ENCODE measurements around the gene RUNX2.
"Not testable (repeated sequence)": the region's sequence is repeated elsewhere in the genome, so short reads cannot be mapped to it uniquely, and the experiment has no call there.

RUNX2 gene

DNA sequence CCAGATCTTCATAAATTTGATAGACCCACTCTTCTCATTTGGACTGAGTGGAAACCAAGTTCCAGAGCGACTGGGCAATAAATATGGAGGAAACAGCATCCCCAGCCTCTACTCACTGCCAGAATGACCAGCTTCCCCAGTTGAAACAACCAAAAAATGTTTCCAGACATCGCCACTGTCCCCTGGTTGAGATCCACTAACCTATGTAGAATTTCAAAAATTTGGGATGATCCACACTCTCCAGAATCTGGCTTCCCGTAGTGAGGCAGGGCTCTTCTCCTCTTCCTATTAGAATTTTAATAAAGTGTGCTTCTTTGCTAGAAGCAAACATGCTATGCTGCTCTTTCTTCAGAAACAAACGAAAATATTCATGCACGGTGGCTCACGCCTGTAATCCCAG lies 336.6 kb downstream of the RUNX2 start:
- Histone ChIP-seq H3K4me1 (ENCODE audit: insufficient read depth, low read length) (peaks cover 4% of the 10 kb centered on the region), H3K9ac (ENCODE audit: low read depth, low read length) (no peak overlapping the region), H3K9me3 (ENCODE audit: control insufficient read depth, insufficient read depth, low read length) (no peaks in the 10 kb centered on the region), H3K36me3 (ENCODE audit: insufficient read depth, low read length) (no peaks in the 10 kb centered on the region)

DNA sequence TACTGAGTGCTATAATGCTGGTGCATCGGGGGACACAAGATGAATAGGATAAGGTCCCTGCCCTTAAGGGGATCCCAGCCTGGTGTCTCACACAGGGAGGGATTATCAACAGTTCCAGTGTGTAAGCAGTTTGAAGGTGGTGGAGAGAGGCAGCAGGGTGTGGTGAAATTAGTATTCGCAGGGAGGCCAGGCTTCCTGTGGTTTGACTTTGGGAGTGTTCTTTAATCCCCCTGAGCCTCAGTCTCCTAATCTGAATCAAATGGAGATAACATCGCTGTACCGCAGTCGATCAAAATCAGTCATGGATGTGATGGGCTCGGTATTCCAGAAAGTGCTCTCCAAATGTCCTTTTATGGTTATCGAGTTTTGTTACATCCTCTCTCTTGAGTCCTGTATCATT lies 337.7 kb downstream of the RUNX2 start:
- Histone ChIP-seq H3K9me3 (ENCODE audit: control insufficient read depth, insufficient read depth, low read length) (no peaks in the 10 kb centered on the region), H3K36me3 (ENCODE audit: insufficient read depth, low read length) (no peaks in the 10 kb centered on the region), H3K4me1 (ENCODE audit: insufficient read depth, low read length) (peaks cover 4% of the 10 kb centered on the region), H3K9ac (ENCODE audit: low read depth, low read length) (no peak overlapping the region)

DNA sequence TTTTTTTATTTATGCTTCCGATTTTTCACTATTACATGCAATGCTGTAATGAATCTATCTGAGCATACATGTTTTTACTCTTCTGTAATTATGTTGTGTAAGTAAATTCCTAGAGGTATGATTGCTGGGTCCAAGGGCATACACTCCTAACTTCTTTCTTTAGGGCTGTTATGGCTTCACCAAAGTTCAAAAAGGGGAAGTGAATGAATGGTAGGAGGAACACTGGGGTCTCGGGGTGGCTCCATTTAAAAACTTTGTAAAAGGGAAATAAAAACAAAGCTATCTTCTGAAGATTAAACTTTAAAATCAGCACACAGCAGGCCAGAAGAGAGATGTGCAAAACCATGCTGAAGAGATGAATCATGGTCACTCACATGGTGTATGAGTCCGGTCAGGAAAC lies 338.7 kb downstream of the RUNX2 start:
- Histone ChIP-seq H3K9me3 (ENCODE audit: control insufficient read depth, insufficient read depth, low read length) (no peaks in the 10 kb centered on the region), H3K9ac (ENCODE audit: low read depth, low read length) (no peak overlapping the region), H3K4me1 (ENCODE audit: insufficient read depth, low read length) (peaks cover 4% of the 10 kb centered on the region), H3K36me3 (ENCODE audit: insufficient read depth, low read length) (no peaks in the 10 kb centered on the region)

DNA sequence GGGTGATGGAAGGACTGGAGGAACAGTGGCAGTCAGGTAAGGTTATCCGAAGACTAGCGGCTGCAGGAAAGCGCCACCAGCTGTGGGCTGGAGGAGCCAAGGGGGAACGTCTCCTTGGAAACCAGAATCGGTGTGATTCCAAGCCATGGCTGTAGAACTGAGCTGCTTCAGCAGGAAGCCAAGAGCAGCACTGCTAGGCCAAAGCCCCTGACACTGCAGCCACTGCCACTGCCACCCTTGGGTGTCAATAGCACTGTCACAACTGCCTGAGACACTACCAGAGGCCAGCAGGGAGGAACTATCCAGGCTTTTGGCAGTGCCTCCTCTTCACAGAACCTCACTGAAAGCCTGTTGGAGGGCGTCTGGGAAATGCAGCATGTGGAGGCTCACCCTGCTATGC lies 339.2 kb downstream of the RUNX2 start:
- Histone ChIP-seq H3K9me3 (ENCODE audit: control insufficient read depth, insufficient read depth, low read length) (no peaks in the 10 kb centered on the region), H3K4me1 (ENCODE audit: insufficient read depth, low read length) (peaks cover 4% of the 10 kb centered on the region), H3K9ac (ENCODE audit: low read depth, low read length) (no peak overlapping the region), H3K36me3 (ENCODE audit: insufficient read depth, low read length) (no peaks in the 10 kb centered on the region)

DNA sequence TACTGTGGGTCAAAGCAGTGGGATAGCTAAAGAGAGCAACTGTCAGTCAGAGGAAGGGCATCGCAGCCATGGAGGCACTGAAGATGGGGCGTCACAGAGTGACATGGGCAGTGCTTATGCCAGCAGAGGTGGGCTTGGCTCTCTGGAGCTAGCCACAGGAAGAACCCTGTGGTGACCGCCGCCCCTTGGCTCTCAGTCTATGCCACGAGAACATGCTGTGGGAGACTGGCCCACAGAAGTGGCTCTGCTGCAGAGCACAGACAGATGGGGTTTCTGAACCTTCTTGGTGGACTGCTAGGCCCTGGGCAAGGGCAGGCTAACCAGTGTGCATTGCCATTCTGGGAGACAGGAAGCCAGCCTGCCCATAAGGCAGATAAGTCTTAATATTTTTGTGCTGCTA lies 339.6 kb downstream of the RUNX2 start:
- H3K9ac ChIP-seq (ENCODE audit: low read depth, low read length) = no peak overlapping the region
- H3K4me1 ChIP-seq (ENCODE audit: insufficient read depth, low read length) = peaks cover 4% of the 10 kb centered on the region
- H3K36me3 ChIP-seq (ENCODE audit: insufficient read depth, low read length) = no peaks in the 10 kb centered on the region
- H3K9me3 ChIP-seq (ENCODE audit: control insufficient read depth, insufficient read depth, low read length) = no peaks in the 10 kb centered on the region

DNA sequence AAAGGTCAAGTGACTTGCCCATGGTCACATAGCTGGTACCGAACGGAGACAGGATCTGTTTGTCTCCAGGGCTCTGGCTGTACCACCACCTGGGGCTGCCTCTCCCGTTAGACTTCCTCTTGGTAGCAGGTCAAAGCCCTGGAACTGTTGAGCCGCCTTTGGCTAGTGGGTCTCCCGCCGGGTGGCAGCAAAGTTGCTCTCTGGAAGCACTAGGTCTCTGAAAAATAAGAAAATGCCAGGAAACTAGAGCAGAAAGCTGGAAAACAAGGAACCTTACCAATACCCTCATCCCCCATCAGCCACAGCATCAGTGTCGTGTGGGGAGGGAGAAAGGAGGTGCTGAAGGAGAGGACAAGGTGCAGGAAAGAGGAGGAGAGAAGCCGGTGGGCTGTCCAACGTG lies 340.6 kb downstream of the RUNX2 start:
- Histone ChIP-seq H3K9ac (ENCODE audit: low read depth, low read length) (no peak overlapping the region), H3K36me3 (ENCODE audit: insufficient read depth, low read length) (no peaks in the 10 kb centered on the region), H3K9me3 (ENCODE audit: control insufficient read depth, insufficient read depth, low read length) (no peaks in the 10 kb centered on the region), H3K4me1 (ENCODE audit: insufficient read depth, low read length) (peaks cover 4% of the 10 kb centered on the region)

DNA sequence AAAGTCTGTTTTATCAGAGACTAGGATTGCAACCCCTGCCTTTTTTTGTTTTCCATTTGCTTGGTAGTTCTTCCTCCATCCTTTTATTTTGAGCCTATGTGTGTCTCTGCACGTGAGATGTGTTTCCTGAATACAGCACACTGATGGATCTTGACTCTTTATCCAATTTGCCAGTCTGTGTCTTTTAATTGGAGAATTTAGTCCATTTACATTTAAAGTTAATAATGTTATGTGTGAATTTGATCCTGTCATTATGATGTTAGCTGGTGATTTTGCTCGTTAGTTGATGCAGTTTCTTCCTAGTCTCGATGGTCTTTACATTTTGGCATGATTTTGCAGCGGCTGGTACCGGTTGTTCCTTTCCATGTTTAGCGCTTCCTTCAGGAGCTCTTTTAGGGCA lies 345.0 kb downstream of the RUNX2 start:
- H3K36me3 ChIP-seq (ENCODE audit: insufficient read depth, low read length); H3K9me3 ChIP-seq (ENCODE audit: control insufficient read depth, insufficient read depth, low read length); H3K4me1 ChIP-seq (ENCODE audit: insufficient read depth, low read length); H3K9ac ChIP-seq (ENCODE audit: low read depth, low read length): not testable (repeated sequence)

DNA sequence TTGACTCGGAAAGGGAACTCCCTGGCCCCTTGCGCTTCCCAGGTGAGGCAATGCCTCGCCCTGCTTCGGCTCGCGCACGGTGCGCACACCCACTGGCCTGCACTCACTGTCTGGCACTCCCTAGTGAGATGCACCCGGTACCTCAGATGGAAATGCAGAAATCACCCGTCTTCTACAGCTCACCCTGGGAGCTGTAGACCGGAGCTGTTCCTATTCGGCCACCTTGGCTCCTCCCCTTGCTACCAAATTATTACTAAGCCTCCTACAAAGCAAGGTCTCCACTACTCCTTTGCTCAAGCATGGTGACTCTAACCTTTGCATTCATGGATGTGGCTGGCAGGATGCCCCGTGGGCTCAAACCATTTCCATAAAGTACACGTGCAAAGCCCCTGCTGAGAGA lies 347.0 kb downstream of the RUNX2 start:
- H3K9ac ChIP-seq (ENCODE audit: low read depth, low read length) = peak overlapping the region; percentile 44; the same call in 1 of the 2 replicates
- not testable (repeated sequence) for H3K9me3 ChIP-seq (ENCODE audit: control insufficient read depth, insufficient read depth, low read length); H3K36me3 ChIP-seq (ENCODE audit: insufficient read depth, low read length); H3K4me1 ChIP-seq (ENCODE audit: insufficient read depth, low read length)

DNA sequence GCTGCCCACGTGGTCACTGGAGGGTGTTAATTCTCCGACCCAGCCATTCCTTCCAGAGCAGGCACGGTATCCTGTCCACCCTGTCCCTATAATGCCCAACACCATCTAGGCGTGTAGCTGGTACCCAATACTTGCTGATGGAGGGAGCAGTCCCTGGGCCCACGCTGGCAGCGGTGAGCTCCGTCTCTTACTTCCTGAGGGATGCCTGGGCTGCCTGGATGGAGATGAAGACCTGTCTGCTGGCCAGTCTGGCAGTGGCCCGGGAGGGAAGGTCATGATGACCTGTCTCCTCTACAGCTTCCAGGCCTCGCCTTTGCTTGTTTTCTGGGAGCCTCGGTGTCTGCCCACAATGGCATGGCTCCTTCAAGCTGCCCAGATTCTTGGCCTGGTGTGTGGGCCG lies 347.5 kb downstream of the RUNX2 start:
- H3K36me3 ChIP-seq (ENCODE audit: insufficient read depth, low read length) = no peaks in the 10 kb centered on the region
- peaks cover 5% of the 10 kb centered on the region for H3K9me3 ChIP-seq (ENCODE audit: control insufficient read depth, insufficient read depth, low read length)
- H3K4me1 ChIP-seq (ENCODE audit: insufficient read depth, low read length) = peaks cover 9% of the 10 kb centered on the region
- H3K9ac ChIP-seq (ENCODE audit: low read depth, low read length) = 0 out of 2 replicates have a peak overlapping the region, but pooled peaks have one; percentile 44

DNA sequence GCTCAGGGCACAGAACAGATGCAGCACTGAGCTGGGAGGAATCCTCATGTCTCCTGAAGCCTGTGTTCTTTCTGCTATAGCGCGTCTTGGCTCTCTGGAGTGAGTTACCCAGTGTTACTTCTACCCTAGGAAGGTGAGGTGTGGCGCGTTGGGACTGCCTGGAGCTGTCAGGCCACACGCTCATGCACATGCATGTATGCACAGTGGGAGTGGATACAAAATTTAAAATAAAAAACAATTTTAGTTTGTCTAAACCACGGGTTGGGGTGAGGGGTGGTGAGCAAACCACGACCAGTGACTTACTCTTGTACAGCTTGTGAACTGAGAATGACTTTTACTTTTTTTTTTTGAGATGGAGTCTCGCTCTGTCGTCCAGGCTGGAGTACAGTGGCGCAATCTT lies 348.2 kb downstream of the RUNX2 start:
- Histone ChIP-seq H3K4me1 (ENCODE audit: insufficient read depth, low read length) (peaks cover 9% of the 10 kb centered on the region), H3K9me3 (ENCODE audit: control insufficient read depth, insufficient read depth, low read length) (peaks cover 5% of the 10 kb centered on the region), H3K9ac (ENCODE audit: low read depth, low read length) (no peak overlapping the region), H3K36me3 (ENCODE audit: insufficient read depth, low read length) (no peaks in the 10 kb centered on the region)

DNA sequence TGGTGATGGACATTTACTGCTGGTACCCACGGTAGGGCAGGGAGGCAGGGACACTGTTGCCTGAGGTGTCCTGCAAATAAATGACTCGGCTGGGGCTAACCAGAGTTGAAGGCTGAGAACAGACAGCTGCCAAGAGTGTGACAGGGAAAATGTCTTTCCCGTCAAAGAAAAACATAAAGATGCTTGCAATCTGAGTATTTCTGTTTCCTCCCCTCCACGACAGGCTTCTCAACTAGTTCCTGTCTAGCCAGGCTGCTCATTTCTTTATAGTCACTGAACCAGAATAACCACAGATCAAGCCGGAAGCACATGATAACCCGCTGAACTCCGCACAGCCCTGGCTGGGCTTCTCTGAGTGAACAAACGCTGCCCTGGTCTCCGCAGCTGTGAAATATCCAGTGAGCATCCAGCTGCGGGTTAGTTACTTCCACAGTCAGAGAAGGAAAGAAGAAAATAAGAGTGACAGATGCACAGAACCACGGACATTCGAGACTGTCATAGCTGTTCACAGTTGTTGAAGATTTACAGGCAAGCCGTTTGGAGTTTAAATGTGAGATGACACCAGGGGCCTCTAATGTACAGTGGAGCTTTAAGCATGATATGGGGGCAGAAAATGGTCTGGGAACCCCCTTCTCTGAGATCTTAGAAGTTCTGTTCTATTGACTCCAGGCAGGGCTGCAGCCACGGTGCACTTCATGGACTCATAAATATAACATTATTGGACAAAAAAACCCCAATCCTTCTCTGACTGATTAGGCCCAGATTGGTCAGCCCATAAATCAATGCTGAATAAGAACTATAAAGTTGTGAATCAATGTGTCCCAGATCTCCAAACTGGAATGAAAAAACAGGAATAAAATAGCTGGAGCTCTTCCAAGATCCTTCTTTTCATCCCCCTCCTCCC lies 349.5 kb downstream of the RUNX2 start:
- no peak overlapping the region for H3K9ac ChIP-seq (ENCODE audit: low read depth, low read length)
- H3K4me1 ChIP-seq (ENCODE audit: insufficient read depth, low read length) = peaks cover 9% of the 10 kb centered on the region
- H3K9me3 ChIP-seq (ENCODE audit: control insufficient read depth, insufficient read depth, low read length) = peaks cover 13% of the 10 kb centered on the region
- H3K36me3 ChIP-seq (ENCODE audit: insufficient read depth, low read length) = no peaks in the 10 kb centered on the region

DNA sequence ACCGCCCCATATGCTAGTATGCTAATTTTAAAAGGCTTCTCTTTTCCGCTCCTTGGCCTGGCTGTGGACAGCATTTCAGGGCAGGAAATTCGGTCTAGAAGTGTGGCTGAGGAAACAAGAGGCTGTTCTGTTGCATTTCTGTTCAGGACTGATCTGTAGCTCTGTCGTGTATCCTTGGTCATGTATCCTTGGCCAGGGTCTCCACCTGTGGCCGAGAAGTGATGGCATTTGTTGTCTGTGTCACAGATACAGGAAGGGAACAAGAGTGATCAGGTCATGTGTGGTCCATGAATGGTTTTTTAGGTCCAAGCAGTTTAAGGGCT lies 350.1 kb downstream of the RUNX2 start:
- Histone ChIP-seq H3K4me1 (ENCODE audit: insufficient read depth, low read length) (peaks cover 9% of the 10 kb centered on the region), H3K36me3 (ENCODE audit: insufficient read depth, low read length) (no peaks in the 10 kb centered on the region), H3K9me3 (ENCODE audit: control insufficient read depth, insufficient read depth, low read length) (peaks cover 13% of the 10 kb centered on the region), H3K9ac (ENCODE audit: low read depth, low read length) (no peak overlapping the region)

DNA sequence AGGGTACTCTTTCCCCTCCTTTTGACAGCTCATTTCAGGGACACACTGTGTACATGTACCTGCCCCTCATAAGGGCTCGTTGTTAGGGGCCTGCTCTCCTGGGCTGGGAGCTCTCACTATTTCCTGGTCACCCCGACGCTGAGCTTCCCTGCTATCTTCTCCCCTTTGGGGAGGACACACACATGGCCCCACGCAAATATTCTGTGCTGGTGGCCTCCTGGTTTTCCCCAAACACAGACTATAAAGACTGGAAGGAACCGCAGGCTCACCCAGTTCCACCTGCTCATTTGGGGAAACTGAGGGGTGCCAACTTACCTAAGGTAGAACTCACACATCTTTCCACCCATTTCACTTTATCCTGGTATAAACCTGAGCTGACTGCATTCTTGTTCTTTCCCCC lies 351.0 kb downstream of the RUNX2 start:
- Histone ChIP-seq H3K36me3 (ENCODE audit: insufficient read depth, low read length) (no peaks in the 10 kb centered on the region), H3K4me1 (ENCODE audit: insufficient read depth, low read length) (peaks cover 9% of the 10 kb centered on the region), H3K9me3 (ENCODE audit: control insufficient read depth, insufficient read depth, low read length) (peaks cover 13% of the 10 kb centered on the region), H3K9ac (ENCODE audit: low read depth, low read length) (no peak overlapping the region)

DNA sequence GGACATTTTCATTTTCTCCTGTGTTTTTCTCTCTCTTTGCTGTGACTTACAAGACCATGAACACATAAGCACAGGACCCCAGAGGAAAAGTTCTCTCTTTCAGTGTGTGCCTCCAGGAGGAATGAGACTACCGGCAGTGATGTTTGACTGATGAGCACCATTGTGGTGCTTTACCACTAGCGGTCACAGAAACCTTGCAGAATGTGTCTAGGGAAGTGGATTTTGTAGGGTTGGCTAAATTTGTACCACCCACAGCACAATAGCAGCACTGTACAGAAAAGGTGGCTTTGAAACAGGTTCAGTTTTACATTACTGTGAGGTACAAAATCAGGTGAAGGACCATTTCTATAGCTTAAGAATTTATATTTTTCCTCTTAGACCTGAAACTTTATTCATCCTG lies 351.5 kb downstream of the RUNX2 start:
- no peak overlapping the region for H3K9ac ChIP-seq (ENCODE audit: low read depth, low read length)
- H3K36me3 ChIP-seq (ENCODE audit: insufficient read depth, low read length) = no peaks in the 10 kb centered on the region
- peaks cover 13% of the 10 kb centered on the region for H3K9me3 ChIP-seq (ENCODE audit: control insufficient read depth, insufficient read depth, low read length)
- peaks cover 9% of the 10 kb centered on the region for H3K4me1 ChIP-seq (ENCODE audit: insufficient read depth, low read length)

DNA sequence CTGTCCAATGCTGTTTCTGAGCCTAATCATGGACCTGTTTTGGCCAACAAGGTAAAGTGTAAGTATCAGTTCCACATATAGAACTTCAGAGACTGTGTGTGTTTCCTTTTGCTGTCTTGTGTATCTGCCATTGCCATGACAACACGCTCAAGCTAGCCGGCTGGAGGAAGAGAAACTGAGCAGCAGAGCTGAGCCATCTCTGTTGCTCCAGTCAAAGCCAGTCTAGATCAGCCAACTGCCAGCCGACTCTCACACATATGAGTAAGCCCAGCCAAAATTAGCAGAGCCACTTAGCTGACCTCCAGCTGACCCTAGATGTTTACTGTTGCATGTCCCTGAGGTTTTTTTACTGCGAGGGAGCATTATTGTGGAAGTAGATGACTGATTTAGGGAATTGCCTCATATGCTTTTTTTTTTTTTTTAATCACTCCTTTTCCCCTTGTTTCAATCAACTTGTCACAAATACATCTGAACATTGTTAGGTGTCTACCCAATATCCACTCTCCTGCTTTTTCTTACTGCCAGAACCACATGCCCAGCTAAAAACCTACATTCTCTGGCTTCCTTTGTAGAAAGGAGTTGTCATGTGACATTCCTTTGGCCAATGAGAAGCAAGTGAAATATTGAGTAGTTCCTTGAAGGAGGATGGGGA lies 353.9 kb downstream of the RUNX2 start:
- H3K4me1 ChIP-seq (ENCODE audit: insufficient read depth, low read length) = peaks cover 5% of the 10 kb centered on the region
- no peak overlapping the region for H3K9ac ChIP-seq (ENCODE audit: low read depth, low read length)
- H3K36me3 ChIP-seq (ENCODE audit: insufficient read depth, low read length) = no peaks in the 10 kb centered on the region
- H3K9me3 ChIP-seq (ENCODE audit: control insufficient read depth, insufficient read depth, low read length) = peaks cover 13% of the 10 kb centered on the region

Measured in ES-I3 (cell line).